Lung (tissue), 12 donors: ENCODE data around the gene PNMA8B. TPM values are rescaled to one million over a fixed set of nuclear protein-coding genes. Genes with fewer than 3 reads are reported as not detected.

Source experiments
- ATAC-seq: fragments of 200-7000 bp; cut with Tn5 transposase; one replicate; pipeline ENCODE4 v1.9.1; 2020; ENCODE audit warnings: moderate number of reproducible peaks; ENCODE audit not compliant: insufficient read depth, low FRiP score
- DNase-seq, 3 donors: peaks; one replicate each; pipeline ENCODE4 v3.0.0-alpha.2; 2013 to 2017
- H3K27ac ChIP-seq, 2 donors: one replicate each; pipeline ENCODE4 v1.5.1; 2013; ENCODE audit warnings: mild to moderate bottlenecking in 2 of 2, moderate library complexity in 2 of 2, control low read depth in 1 of 2, inconsistent platforms in 1 of 2, low read depth in 1 of 2, low read length in 1 of 2
- H3K27me3 ChIP-seq, 3 donors: one replicate each; pipeline ENCODE4 v1.5.1; 2013; ENCODE audit warnings: low read length in 2 of 3; ENCODE audit not compliant: control insufficient read depth in 3 of 3, insufficient read depth in 3 of 3
- H3K36me3 ChIP-seq, 4 donors: one replicate each; pipeline ENCODE4 v1.5.1; 2013; ENCODE audit warnings: low read length in 4 of 4, mild to moderate bottlenecking in 1 of 4, moderate library complexity in 1 of 4; ENCODE audit not compliant: control insufficient read depth in 4 of 4, insufficient read depth in 4 of 4
- H3K4me1 ChIP-seq, 5 donors: one replicate each; pipeline ENCODE4 v1.5.1; 2013; ENCODE audit warnings: low read length in 5 of 5, mild to moderate bottlenecking in 2 of 5, moderate library complexity in 1 of 5; ENCODE audit not compliant: control insufficient read depth in 5 of 5, insufficient read depth in 5 of 5
- H3K4me3 ChIP-seq: one replicate; pipeline ENCODE4 v1.5.1; 2013; ENCODE audit warnings: mild to moderate bottlenecking, control low read depth, moderate library complexity
- H3K9ac ChIP-seq, 2 donors: one replicate each; pipeline ENCODE4 v1.5.1; 2013; ENCODE audit warnings: low read length in 2 of 2, control low read depth in 1 of 2; ENCODE audit not compliant: insufficient read depth in 1 of 2
- H3K9me3 ChIP-seq, 4 donors: one replicate each; pipeline ENCODE4 v1.5.1; 2013; ENCODE audit warnings: low read length in 3 of 4, mild to moderate bottlenecking in 1 of 4, moderate library complexity in 1 of 4; ENCODE audit not compliant: control insufficient read depth in 4 of 4, insufficient read depth in 3 of 4
- WGBS, 2 donors: extraction: QIAGEN DNeasy Blood & Tissue Kit; methylation state at CpG; one replicate each; pipeline ENCODE4 v1.1.7; 2013; 5-methylcytosine and 5-hydroxymethylcytosine counted together
- polyA plus RNA-seq, 2 donors: library from polyadenylated mRNA; stranded (reverse); fragments of 200-250 nt; gene quantifications; one replicate each; pipeline ENCODE4 v1.2.1, GENCODE V29; 2013
- total RNA-seq, 2 donors: library from RNA; depleted of rRNA in 1 of 2; stranded (reverse); fragments of >200 nt in 1 of 2; gene quantifications; one replicate each; pipeline ENCODE4 v1.2.1, GENCODE V29; 2014 to 2021
- TF ChIP-seq, protein P1 (sequence below): IDR thresholded peaks from 2 replicates; pipeline ENCODE4 v1.5.1; 2012; ENCODE audit warnings: mild to moderate bottlenecking; ENCODE audit errors: control extremely low read depth, extremely low read depth
- donor health status: control.
- donor health status: control.
- donor health status: Bipolar disorder and iron deficiency.
- donor health status: healthy.
- donor health status: DM: yes; HTN: yes; CAD: no.

The PNMA8B gene
- total and polyA plus RNA-seq, 4 donors: 0.48 to 4.1 (median 1.2) TPM

DNA sequence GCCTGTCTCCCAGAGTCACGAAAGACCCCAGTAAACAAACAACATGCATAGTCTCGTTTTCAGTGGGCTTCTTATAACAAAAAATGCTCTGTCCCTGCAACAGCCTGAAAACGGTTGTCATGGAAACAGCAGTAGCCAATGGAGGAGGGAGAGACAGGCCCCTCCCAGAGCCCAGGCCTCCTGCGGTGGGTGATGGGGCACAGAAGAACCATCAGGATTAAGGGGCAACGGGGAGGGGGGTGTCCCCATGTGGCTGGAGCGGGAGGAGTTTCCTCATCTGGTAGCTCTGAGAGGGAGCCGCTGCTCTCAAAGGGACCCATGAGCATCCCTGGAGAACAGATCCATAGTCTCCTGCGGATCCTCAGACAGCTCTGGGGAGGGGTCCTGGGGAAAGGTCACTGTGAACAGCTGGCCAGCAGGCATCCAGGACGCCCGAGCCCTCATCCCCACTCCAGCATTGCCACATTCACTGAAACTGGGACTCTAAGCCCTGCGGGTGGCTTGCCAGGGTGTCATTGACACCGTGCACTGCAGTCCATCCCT, 37.5 kb upstream of the PNMA8B start:
- H3K36me3 ChIP-seq: no peaks in the 10 kb centered on the region

DNA sequence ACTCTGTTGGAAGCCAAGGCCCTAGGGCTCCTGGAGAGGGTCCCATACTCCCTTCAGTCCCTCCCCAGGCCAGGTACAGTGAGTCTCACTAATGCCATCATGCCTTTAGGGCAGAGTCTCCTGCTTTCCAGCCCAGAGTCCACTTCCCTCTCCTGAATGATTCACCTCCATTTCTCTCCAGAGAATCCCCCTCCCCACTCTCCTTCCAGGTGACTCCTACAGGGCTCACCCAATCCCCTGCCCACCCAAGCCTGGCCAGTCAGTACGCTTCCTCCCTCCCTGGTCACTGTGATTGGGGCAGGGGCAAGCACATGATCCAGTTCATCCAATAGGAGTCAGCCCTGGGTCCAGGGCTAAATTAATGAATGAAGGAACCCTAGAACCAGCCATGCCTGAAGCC, 35.0 kb upstream of the PNMA8B start:
- no peak for DNase-seq
- no peak overlapping the region for H3K4me3 ChIP-seq
- 84 to 92% methylated on average over 1 of the region's 1 CpG for WGBS, 2 donors
- no peak for ATAC-seq
- TF ChIP-seq, protein P1, sequence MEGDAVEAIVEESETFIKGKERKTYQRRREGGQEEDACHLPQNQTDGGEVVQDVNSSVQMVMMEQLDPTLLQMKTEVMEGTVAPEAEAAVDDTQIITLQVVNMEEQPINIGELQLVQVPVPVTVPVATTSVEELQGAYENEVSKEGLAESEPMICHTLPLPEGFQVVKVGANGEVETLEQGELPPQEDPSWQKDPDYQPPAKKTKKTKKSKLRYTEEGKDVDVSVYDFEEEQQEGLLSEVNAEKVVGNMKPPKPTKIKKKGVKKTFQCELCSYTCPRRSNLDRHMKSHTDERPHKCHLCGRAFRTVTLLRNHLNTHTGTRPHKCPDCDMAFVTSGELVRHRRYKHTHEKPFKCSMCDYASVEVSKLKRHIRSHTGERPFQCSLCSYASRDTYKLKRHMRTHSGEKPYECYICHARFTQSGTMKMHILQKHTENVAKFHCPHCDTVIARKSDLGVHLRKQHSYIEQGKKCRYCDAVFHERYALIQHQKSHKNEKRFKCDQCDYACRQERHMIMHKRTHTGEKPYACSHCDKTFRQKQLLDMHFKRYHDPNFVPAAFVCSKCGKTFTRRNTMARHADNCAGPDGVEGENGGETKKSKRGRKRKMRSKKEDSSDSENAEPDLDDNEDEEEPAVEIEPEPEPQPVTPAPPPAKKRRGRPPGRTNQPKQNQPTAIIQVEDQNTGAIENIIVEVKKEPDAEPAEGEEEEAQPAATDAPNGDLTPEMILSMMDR: no peak
- peak overlapping the region in 1 of 2 donors; percentile 37 for H3K27ac ChIP-seq
- H3K9ac ChIP-seq: no peak overlapping the region
- no peaks in the 10 kb centered on the region for H3K36me3 ChIP-seq
- no peaks in the 10 kb centered on the region for H3K27me3 ChIP-seq
- no peaks in the 10 kb centered on the region for H3K4me1 ChIP-seq
- H3K9me3 ChIP-seq: no peaks in the 10 kb centered on the region

More for the DNA sequence above, 37.5 kb upstream of the PNMA8B start:
- H3K9ac ChIP-seq: no peak overlapping the region
- ATAC-seq (no peak), DNase-seq (peak; percentile 16 to 55 (median 50))
- no peak overlapping the region for H3K4me3 ChIP-seq
- H3K27me3 ChIP-seq: no peaks in the 10 kb centered on the region
- H3K9me3 ChIP-seq: no peaks in the 10 kb centered on the region
- H3K27ac ChIP-seq: no peak overlapping the region
- WGBS, 2 donors: 73 to 87% methylated on average over 12 of the region's 12 CpGs
- TF ChIP-seq, protein P1: no peak
- no peaks in the 10 kb centered on the region for H3K4me1 ChIP-seq

DNA sequence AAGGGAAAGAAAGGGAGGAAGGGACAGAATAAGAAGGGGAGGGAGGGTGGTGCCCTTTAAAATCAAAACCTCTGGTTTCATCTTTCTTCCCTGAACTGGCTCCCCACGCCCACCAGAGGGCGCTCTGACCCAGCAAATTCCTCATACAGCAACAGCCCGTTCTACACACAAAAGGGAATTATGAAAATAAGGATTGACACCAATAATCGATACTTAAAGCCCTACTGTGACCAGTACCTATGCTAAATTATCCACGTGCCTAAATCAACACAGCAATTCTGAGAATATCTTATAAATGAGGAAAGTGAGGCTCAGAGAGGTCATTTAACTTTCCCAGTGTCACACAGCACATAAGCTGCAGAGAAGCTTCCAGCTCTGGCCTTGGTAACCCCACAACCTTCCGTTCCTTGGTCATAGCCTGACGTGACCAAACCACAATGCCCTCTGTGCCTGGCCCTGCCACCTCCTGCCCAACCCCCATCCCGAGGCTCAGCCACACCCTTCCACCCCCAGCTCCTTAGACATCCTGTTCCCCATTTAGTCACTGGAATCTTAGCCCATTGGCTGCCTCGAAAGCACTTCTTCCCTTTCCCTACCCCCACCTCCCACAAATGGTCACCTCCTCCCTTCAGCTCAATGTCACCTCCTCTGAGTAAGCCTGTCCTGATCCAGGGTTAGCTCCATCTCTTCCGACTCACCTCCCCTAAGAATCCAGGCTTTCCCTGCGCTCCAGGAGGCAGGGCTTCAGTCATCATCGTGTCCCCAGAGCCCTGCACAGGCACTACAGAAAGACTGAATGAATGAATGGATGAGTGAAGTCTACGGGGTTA, 34.2 kb upstream of the PNMA8B start:
- DNase-seq: peak; percentile 73 to 78 (median 76)
- 7 to 11% methylated on average over 13 of the region's 13 CpGs for WGBS, 2 donors
- Histone ChIP-seq H3K27me3 (no peaks in the 10 kb centered on the region), H3K4me3 (no peak overlapping the region), H3K9ac (no peak overlapping the region), H3K4me1 (no peaks in the 10 kb centered on the region), H3K36me3 (no peaks in the 10 kb centered on the region), H3K9me3 (no peaks in the 10 kb centered on the region), H3K27ac (peak overlapping the region in 1 of 2 donors; percentile 37)
- TF ChIP-seq, protein P1: peak; percentile 87
- ATAC-seq: peak; percentile 67
